Tibial artery (tissue), 4 donors: Measurements from ENCODE around the gene FANCC.
"Not testable (repeated sequence)": the region's sequence is repeated elsewhere in the genome, so short reads cannot be mapped to it uniquely, and the experiment has no call there.

Experiments used
- DNase-seq, 2 donors: peaks; one replicate each; pipeline ENCODE4 v3.0.0-alpha.2; 2019
- H3K27ac ChIP-seq, 2 donors: fragments of 200-600 bp; sonication (generic) in 1 of 2; 1 replicate in 1 of 2; 2 replicates in 1 of 2; pipeline ENCODE4 v1.5.1; 2018 to 2019; ENCODE audit warnings: mild to moderate bottlenecking in 1 of 2
- H3K27me3 ChIP-seq, 2 donors: fragments of 200-600 bp; sonication (generic) in 1 of 2; one replicate each; pipeline versions ENCODE4 v1.5.1 to v1.6.0; 2016 to 2019
- H3K36me3 ChIP-seq, 3 donors: fragments of 200-600 bp; sonication (generic) in 2 of 3; one replicate each; pipeline ENCODE4 v1.5.1; 2016 to 2019; ENCODE audit warnings: mild to moderate bottlenecking in 2 of 3
- H3K4me1 ChIP-seq, 4 donors: fragments of 200-600 bp; sonication (generic) in 2 of 4; 1 replicate in 3 of 4; 2 replicates in 1 of 4; pipeline ENCODE4 v1.5.1; 2016 to 2019
- H3K4me3 ChIP-seq, 2 donors: fragments of 200-600 bp; sonication (generic) in 1 of 2; 1 replicate in 1 of 2; 2 replicates in 1 of 2; pipeline ENCODE4 v1.5.1; 2018 to 2019; ENCODE audit warnings: mild to moderate bottlenecking in 2 of 2
- H3K9me3 ChIP-seq, 3 donors: fragments of 200-600 bp; sonication (generic) in 1 of 3; one replicate each; pipeline ENCODE4 v1.5.1; 2016 to 2019
- intact Hi-C: fragments of 100-400 bp; cut with DNase I; formaldehyde crosslinking; loops from one replicate; pipeline ENCODE4 v1.15.0; 2023; ENCODE audit warnings: low total_unique reads
- TF ChIP-seq, protein P1 (sequence below), 2 experiments: fragments of 200-600 bp in 1 of 2; fragments of 450-650 bp in 1 of 2; IDR thresholded peaks; one replicate each; pipeline ENCODE4 v1.5.1; 2017 to 2019; ENCODE audit warnings: antibody characterized with exemption in 2 of 2, mild to moderate bottlenecking in 1 of 2, moderate library complexity in 1 of 2

FANCC gene

DNA sequence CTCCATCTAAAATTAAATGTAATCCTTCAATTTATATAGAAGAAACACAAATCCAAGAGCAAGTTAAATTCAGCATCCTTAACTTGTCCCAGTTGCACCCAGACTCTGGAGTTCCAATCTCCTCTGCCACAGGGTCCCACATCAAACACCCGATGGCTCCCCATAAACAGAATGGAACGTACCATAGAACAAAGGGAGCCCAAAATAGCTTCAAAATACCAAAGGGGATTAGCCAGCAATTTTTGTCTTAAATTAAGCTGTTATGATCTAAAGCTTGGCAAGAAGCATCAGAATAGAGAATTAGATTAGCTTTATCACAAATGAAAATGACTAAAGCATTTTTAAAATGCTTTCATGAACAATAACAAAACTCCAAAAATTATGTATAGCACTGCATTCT lies 112.8 kb downstream of the FANCC start:
- H3K9me3 ChIP-seq, result no peaks in the 10 kb centered on the region
- H3K27ac ChIP-seq, result no peak overlapping the region
- intact Hi-C loops, result no loop called here
- H3K4me3 ChIP-seq, result no peak overlapping the region
- DNase-seq, result no peak
- TF ChIP-seq, protein P1, sequence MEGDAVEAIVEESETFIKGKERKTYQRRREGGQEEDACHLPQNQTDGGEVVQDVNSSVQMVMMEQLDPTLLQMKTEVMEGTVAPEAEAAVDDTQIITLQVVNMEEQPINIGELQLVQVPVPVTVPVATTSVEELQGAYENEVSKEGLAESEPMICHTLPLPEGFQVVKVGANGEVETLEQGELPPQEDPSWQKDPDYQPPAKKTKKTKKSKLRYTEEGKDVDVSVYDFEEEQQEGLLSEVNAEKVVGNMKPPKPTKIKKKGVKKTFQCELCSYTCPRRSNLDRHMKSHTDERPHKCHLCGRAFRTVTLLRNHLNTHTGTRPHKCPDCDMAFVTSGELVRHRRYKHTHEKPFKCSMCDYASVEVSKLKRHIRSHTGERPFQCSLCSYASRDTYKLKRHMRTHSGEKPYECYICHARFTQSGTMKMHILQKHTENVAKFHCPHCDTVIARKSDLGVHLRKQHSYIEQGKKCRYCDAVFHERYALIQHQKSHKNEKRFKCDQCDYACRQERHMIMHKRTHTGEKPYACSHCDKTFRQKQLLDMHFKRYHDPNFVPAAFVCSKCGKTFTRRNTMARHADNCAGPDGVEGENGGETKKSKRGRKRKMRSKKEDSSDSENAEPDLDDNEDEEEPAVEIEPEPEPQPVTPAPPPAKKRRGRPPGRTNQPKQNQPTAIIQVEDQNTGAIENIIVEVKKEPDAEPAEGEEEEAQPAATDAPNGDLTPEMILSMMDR (IDR thresholded peaks at IDR 0.05), result no peak
- H3K4me1 ChIP-seq, result no peaks in the 10 kb centered on the region
- H3K36me3 ChIP-seq, result no peaks in the 10 kb centered on the region
- H3K27me3 ChIP-seq, result no peaks in the 10 kb centered on the region

GRCh38 chr9:95204310-95204709 lies 113.2 kb downstream of the FANCC start:
- no peak overlapping the region for H3K27ac ChIP-seq
- H3K27me3 ChIP-seq, result no peaks in the 10 kb centered on the region
- H3K9me3 ChIP-seq, result no peaks in the 10 kb centered on the region
- H3K4me1 ChIP-seq, result no peaks in the 10 kb centered on the region
- intact Hi-C loops, result no loop called here
- TF ChIP-seq, protein P1 (IDR thresholded peaks at IDR 0.05), result no peak
- no peak for DNase-seq
- no peaks in the 10 kb centered on the region for H3K36me3 ChIP-seq
- no peak overlapping the region for H3K4me3 ChIP-seq

GRCh38 chr9:95203019-95203418 lies 114.5 kb downstream of the FANCC start:
- H3K9me3 ChIP-seq, H3K27me3 ChIP-seq, DNase-seq, H3K4me3 ChIP-seq, H3K27ac ChIP-seq, H3K4me1 ChIP-seq, H3K36me3 ChIP-seq, intact Hi-C loops: not testable (repeated sequence)

GRCh38 chr9:95202076-95202681 lies 115.3 kb downstream of the FANCC start:
- intact Hi-C loops, result no loop called here
- no peak overlapping the region for H3K27ac ChIP-seq
- H3K9me3 ChIP-seq, result no peaks in the 10 kb centered on the region
- TF ChIP-seq, protein P1 (IDR thresholded peaks at IDR 0.05), result no peak
- H3K27me3 ChIP-seq, result no peaks in the 10 kb centered on the region
- no peak overlapping the region for H3K4me3 ChIP-seq
- no peaks in the 10 kb centered on the region for H3K36me3 ChIP-seq
- H3K4me1 ChIP-seq, result peaks cover 0 to 17% (median 12%) of the 10 kb centered on the region in 4 donors
- DNase-seq, result no peak

- intact Hi-C loops, result no loop called here
- DNase-seq, result no peak
- H3K27ac ChIP-seq, result no peak overlapping the region
Observed at GRCh38 chr9:95201206-95201605, 116.3 kb downstream of the FANCC start.

GRCh38 chr9:95197692-95198271 lies 119.7 kb downstream of the FANCC start:
- Histone ChIP-seq H3K27me3 (no peaks in the 10 kb centered on the region), H3K36me3 (no peaks in the 10 kb centered on the region), H3K4me1 (peaks cover 0 to 26% (median 16%) of the 10 kb centered on the region in 4 donors), H3K27ac (peak overlapping the region; percentile 54 to 55), H3K4me3 (no peak overlapping the region), H3K9me3 (no peaks in the 10 kb centered on the region)
- intact Hi-C loops, result no loop called here
- TF ChIP-seq, protein P1 (IDR thresholded peaks at IDR 0.05), result no peak
- peak; percentile 31 to 86 for DNase-seq

More at GRCh38 chr9:95201206-95201605, 116.3 kb downstream of the FANCC start:
- H3K27me3 ChIP-seq, result no peaks in the 10 kb centered on the region
- peaks cover 0 to 26% (median 16%) of the 10 kb centered on the region in 4 donors for H3K4me1 ChIP-seq
- TF ChIP-seq, protein P1 (IDR thresholded peaks at IDR 0.05), result no peak
- H3K36me3 ChIP-seq, result no peaks in the 10 kb centered on the region
- no peaks in the 10 kb centered on the region for H3K9me3 ChIP-seq
- H3K4me3 ChIP-seq, result no peak overlapping the region
